ENCODE measurements around the gene FRY. TPM values are rescaled to one million over a fixed set of nuclear protein-coding genes. Genes with fewer than 3 reads are reported as not detected.

FRY gene
- total RNA-seq, 4 donors from 2014 or later, result 27.4 to 50.4 (median 39.4) TPM

GRCh38 chr13:32150794-32151193 is 119.2 kb downstream of the FRY start:
- Histone ChIP-seq H3K4me1 (peaks cover 0 to 4% of the 10 kb centered on the region in 2 donors), H3K9me3 (no peaks in the 10 kb centered on the region), H3K27ac (peak overlapping the region in 2 of 3 donors; percentile 25 to 41), H3K36me3 (no peaks in the 10 kb centered on the region), H3K4me3 (replicated peaks in 1 of 3) (no peak overlapping the region), H3K27me3 (no peaks in the 10 kb centered on the region)
- peak; percentile 9 to 25 for DNase-seq
- intact Hi-C loops (cut with DNase I), result no loop called here
- no peak for TF ChIP-seq CTCF (IDR thresholded peaks at IDR 0.05)
- no peak for TF ChIP-seq POLR2A (IDR thresholded peaks at IDR 0.05)
- 44 to 73% methylated on average over 1 of the region's 1 CpG for WGBS, 2 donors

- DNase-seq, result no peak
- Histone ChIP-seq H3K36me3 (no peaks in the 10 kb centered on the region), H3K27ac (no peak overlapping the region), H3K9me3 (no peaks in the 10 kb centered on the region), H3K4me1 (peaks cover 0 to 4% of the 10 kb centered on the region in 2 donors), H3K27me3 (no peaks in the 10 kb centered on the region), H3K4me3 (replicated peaks in 1 of 3) (no peak overlapping the region)
- 88 to 89% methylated on average over 5 of the region's 5 CpGs for WGBS, 2 donors
- intact Hi-C loops (cut with DNase I), result no loop called here
- TF ChIP-seq POLR2A (IDR thresholded peaks at IDR 0.05) (no peak), CTCF (IDR thresholded peaks at IDR 0.05) (no peak)
These were observed 119.7 kb downstream of the FRY start for GRCh38 chr13:32151240-32151639.

GRCh38 chr13:32153056-32153455 is 121.5 kb downstream of the FRY start:
- H3K36me3 ChIP-seq, result no peaks in the 10 kb centered on the region
- peaks cover 0 to 4% of the 10 kb centered on the region in 2 donors for H3K4me1 ChIP-seq
- DNase-seq, result no peak
- TF ChIP-seq CTCF (IDR thresholded peaks at IDR 0.05), result no peak
- WGBS, 2 donors, result 69 to 82% methylated on average over 3 of the region's 3 CpGs
- no peaks in the 10 kb centered on the region for H3K27me3 ChIP-seq
- no peak overlapping the region for H3K27ac ChIP-seq
- intact Hi-C loops (cut with DNase I), result no loop called here
- no peaks in the 10 kb centered on the region for H3K9me3 ChIP-seq
- H3K4me3 ChIP-seq (replicated peaks in 1 of 3), result no peak overlapping the region

GRCh38 chr13:32159137-32159869 is 127.7 kb downstream of the FRY start:
- H3K4me1 ChIP-seq, result no peaks in the 10 kb centered on the region
- TF ChIP-seq CTCF (IDR thresholded peaks at IDR 0.05), result no peak
- no peak for TF ChIP-seq POLR2A (IDR thresholded peaks at IDR 0.05)
- 71 to 75% methylated on average over 4 of the region's 4 CpGs for WGBS, 2 donors
- H3K27ac ChIP-seq, result no peak overlapping the region
- H3K9me3 ChIP-seq, result no peaks in the 10 kb centered on the region
- no peak for DNase-seq
- H3K27me3 ChIP-seq, result no peaks in the 10 kb centered on the region
- H3K4me3 ChIP-seq (replicated peaks in 1 of 3), result no peak overlapping the region
- intact Hi-C loops (cut with DNase I), result no loop called here
- H3K36me3 ChIP-seq, result no peaks in the 10 kb centered on the region

GRCh38 chr13:32162395-32163005 is 130.9 kb downstream of the FRY start:
- 80 to 88% methylated on average over 5 of the region's 5 CpGs for WGBS, 2 donors
- H3K27me3 ChIP-seq, result no peaks in the 10 kb centered on the region
- intact Hi-C loops (cut with DNase I), result no loop called here

More at GRCh38 chr13:32162395-32163005, 130.9 kb downstream of the FRY start:
- no peak for DNase-seq
- TF ChIP-seq POLR2A (IDR thresholded peaks at IDR 0.05) (no peak), CTCF (IDR thresholded peaks at IDR 0.05) (no peak)
- H3K4me1 ChIP-seq, result no peaks in the 10 kb centered on the region
- no peaks in the 10 kb centered on the region for H3K36me3 ChIP-seq
- no peaks in the 10 kb centered on the region for H3K9me3 ChIP-seq
- H3K27ac ChIP-seq, result no peak overlapping the region
- no peak overlapping the region for H3K4me3 ChIP-seq (replicated peaks in 1 of 3)
